PFSK-1 (cell line): ENCODE data around the gene ZC3H12A.

Experiments used
- FOXP2 ChIP-seq: optimal IDR thresholded peaks from 2 replicates; pipeline ENCODE3; 2011; ENCODE audit warnings: borderline replicate concordance, control low read depth, inconsistent platforms; ENCODE audit not compliant: insufficient read depth; ENCODE audit errors: extremely low read length, extremely low read depth
- POLR2AphosphoS5 ChIP-seq: IDR thresholded peaks from 2 replicates; pipeline ENCODE4 v1.6.1; 2012; ENCODE audit warnings: low read depth, mild to moderate bottlenecking, control low read depth, low read length, moderate library complexity
- SIN3A ChIP-seq: IDR thresholded peaks from 2 replicates; pipeline ENCODE4 v1.6.1; 2012; ENCODE audit warnings: mild to moderate bottlenecking, low read length, moderate library complexity, borderline replicate concordance; ENCODE audit not compliant: insufficient read depth
- TAF1 ChIP-seq: IDR thresholded peaks from 2 replicates; pipeline ENCODE4 v1.6.1; 2012; ENCODE audit warnings: low read length, control low read depth, borderline replicate concordance; ENCODE audit not compliant: insufficient read depth
- TF ChIP-seq, protein P1 (sequence below), 2 experiments: IDR thresholded peaks; 2 replicates each; pipeline versions ENCODE4 v1.6.1 to v1.8.0; 2011 to 2012; ENCODE audit warnings: low read depth in 2 of 2, low read length in 2 of 2, control low read depth in 1 of 2, inconsistent platforms in 1 of 2, mild to moderate bottlenecking in 1 of 2, moderate library complexity in 1 of 2; ENCODE audit not compliant: insufficient read depth in 1 of 2

ZC3H12A gene

DNA sequence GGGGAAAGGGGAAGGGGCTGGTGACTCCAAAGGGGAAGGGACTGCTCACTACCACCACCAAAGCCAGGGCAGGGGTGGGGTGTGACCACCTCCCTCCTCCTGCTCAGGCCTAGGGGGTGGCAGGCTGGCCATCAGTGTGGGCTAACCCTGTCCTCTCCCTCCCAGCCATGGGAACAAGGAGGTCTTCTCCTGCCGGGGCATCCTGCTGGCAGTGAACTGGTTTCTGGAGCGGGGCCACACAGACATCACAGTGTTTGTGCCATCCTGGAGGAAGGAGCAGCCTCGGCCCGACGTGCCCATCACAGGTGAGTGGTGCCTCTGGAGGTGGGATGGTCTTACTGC, 5.7 kb downstream of the ZC3H12A start:
- no peak for TF ChIP-seq SIN3A
- no peak for TF ChIP-seq POLR2AphosphoS5
- no peak for TF ChIP-seq FOXP2
- TF ChIP-seq TAF1: no peak
- TF ChIP-seq, protein P1, sequence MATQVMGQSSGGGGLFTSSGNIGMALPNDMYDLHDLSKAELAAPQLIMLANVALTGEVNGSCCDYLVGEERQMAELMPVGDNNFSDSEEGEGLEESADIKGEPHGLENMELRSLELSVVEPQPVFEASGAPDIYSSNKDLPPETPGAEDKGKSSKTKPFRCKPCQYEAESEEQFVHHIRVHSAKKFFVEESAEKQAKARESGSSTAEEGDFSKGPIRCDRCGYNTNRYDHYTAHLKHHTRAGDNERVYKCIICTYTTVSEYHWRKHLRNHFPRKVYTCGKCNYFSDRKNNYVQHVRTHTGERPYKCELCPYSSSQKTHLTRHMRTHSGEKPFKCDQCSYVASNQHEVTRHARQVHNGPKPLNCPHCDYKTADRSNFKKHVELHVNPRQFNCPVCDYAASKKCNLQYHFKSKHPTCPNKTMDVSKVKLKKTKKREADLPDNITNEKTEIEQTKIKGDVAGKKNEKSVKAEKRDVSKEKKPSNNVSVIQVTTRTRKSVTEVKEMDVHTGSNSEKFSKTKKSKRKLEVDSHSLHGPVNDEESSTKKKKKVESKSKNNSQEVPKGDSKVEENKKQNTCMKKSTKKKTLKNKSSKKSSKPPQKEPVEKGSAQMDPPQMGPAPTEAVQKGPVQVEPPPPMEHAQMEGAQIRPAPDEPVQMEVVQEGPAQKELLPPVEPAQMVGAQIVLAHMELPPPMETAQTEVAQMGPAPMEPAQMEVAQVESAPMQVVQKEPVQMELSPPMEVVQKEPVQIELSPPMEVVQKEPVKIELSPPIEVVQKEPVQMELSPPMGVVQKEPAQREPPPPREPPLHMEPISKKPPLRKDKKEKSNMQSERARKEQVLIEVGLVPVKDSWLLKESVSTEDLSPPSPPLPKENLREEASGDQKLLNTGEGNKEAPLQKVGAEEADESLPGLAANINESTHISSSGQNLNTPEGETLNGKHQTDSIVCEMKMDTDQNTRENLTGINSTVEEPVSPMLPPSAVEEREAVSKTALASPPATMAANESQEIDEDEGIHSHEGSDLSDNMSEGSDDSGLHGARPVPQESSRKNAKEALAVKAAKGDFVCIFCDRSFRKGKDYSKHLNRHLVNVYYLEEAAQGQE (IDR thresholded peaks at IDR 0.05; ENCODE audit: insufficient read depth in 1 of 2, low read depth in 2 of 2, low read length in 2 of 2): no peak

GRCh38 chr1:37480581-37481288, 6.4 kb downstream of the ZC3H12A start:
- TF ChIP-seq TAF1 (no peak), POLR2AphosphoS5 (no peak), FOXP2 (no peak), SIN3A (no peak)
- TF ChIP-seq, protein P1 (IDR thresholded peaks at IDR 0.05; ENCODE audit: insufficient read depth in 1 of 2, low read depth in 2 of 2, low read length in 2 of 2): no peak

DNA sequence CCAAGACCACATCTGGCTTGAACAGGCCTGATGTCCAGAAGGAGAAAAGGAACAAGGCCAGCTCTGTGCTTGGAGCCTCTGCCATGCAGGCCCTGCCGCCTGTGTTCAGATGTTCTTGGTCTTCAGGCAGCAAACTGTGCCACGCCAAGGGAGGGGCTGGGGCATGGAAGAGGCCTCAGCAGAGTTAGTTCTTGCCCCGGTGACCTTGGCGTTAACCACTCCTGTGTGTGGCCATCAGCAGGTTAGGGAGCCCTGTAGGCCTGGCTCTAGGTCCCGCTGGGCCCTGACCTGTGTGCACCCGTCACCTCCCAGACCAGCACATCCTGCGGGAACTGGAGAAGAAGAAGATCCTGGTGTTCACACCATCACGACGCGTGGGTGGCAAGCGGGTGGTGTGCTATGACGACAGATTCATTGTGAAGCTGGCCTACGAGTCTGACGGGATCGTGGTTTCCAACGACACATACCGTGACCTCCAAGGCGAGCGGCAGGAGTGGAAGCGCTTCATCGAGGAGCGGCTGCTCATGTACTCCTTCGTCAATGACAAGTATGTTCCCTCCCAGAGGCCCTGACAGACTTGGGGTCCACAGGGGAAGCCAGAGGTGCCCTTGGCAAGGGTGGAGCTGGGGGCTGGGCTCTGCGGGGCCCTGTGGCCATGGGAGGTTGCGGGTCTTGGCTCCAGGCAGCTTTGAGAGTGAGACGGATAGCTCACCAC, 7.1 kb downstream of the ZC3H12A start:
- TF ChIP-seq, protein P1 (IDR thresholded peaks at IDR 0.05; ENCODE audit: insufficient read depth in 1 of 2, low read depth in 2 of 2, low read length in 2 of 2): no peak
- TF ChIP-seq TAF1 (no peak), SIN3A (no peak), FOXP2 (no peak), POLR2AphosphoS5 (no peak)

GRCh38 chr1:37482004-37482785, 7.8 kb downstream of the ZC3H12A start:
- no peak for TF ChIP-seq SIN3A
- TF ChIP-seq, protein P1 (IDR thresholded peaks at IDR 0.05; ENCODE audit: insufficient read depth in 1 of 2, low read depth in 2 of 2, low read length in 2 of 2): no peak
- TF ChIP-seq TAF1: no peak
- TF ChIP-seq FOXP2: no peak
- TF ChIP-seq POLR2AphosphoS5: no peak
